OCI-LY7 (cell line): ENCODE measurements around the gene ZBTB39. TPM values are rescaled to one million over a fixed set of nuclear protein-coding genes. Genes with fewer than 3 reads are reported as not detected.

Experiments
- BruUV-seq: library from RNA; stranded (reverse); fragments of 400-500 nt; replicated peaks from 2 replicates; lab custom pipeline; 2021; lab: Mats Ljungman, UMichigan
- CTCF ChIA-PET: fragments of 300-600 bp; sonication (Branson Sonifier 250); formaldehyde crosslinking; loops from one replicate; lab custom pipeline; 2022; ENCODE audit warnings: antibody characterized with exemption; ENCODE audit not compliant: unreplicated experiment; lab: Charles Lee
- POLR2A ChIA-PET: fragments of 300-600 bp; sonication (Branson Sonifier 250); formaldehyde crosslinking; loops from one replicate; lab custom pipeline; 2022; ENCODE audit warnings: antibody characterized with exemption; lab: Charles Lee
- DNase-seq: peaks from one replicate; pipeline ENCODE4 v3.0.0-alpha.2; 2015; ENCODE audit warnings: low spot score
- H2AFZ ChIP-seq: fragments of 200-600 bp; sonication (generic), shearing (Covaris generic); 2 replicates; pipeline ENCODE4 v1.6.1; 2014; ENCODE audit warnings: mild to moderate bottlenecking, antibody characterized with exemption, low read length, moderate library complexity
- H3K27ac ChIP-seq: fragments of 200-600 bp; sonication (generic); 2 replicates; pipeline ENCODE4 v1.5.1; 2014; ENCODE audit warnings: mixed run types, low read depth, mild to moderate bottlenecking, moderate library complexity, low read length, inconsistent platforms; ENCODE audit not compliant: poor library complexity, severe bottlenecking
- H3K36me3 ChIP-seq: fragments of 200-600 bp; sonication (generic); 2 replicates; pipeline ENCODE4 v1.6.1; 2014; ENCODE audit warnings: mild to moderate bottlenecking, antibody characterized with exemption, low read length, moderate library complexity, mixed read lengths; ENCODE audit not compliant: insufficient read depth
- H3K4me1 ChIP-seq: fragments of 200-600 bp; sonication (generic); 2 replicates; pipeline ENCODE4 v1.5.1; 2014; ENCODE audit warnings: mild to moderate bottlenecking, low read length; ENCODE audit not compliant: insufficient read depth, poor library complexity, severe bottlenecking
- H3K4me2 ChIP-seq: fragments of 200-600 bp; sonication (generic); 2 replicates; pipeline ENCODE4 v1.6.1; 2014; ENCODE audit warnings: mild to moderate bottlenecking, low read length
- H3K4me3 ChIP-seq: fragments of 200-600 bp; sonication (generic); 2 replicates; pipeline ENCODE4 v1.5.1; 2014; ENCODE audit warnings: mild to moderate bottlenecking, low read depth, low read length; ENCODE audit not compliant: poor library complexity, severe bottlenecking
- H3K79me2 ChIP-seq: fragments of 200-600 bp; sonication (generic); 2 replicates; pipeline ENCODE4 v1.6.1; 2016; ENCODE audit warnings: low read depth, mild to moderate bottlenecking, low read length, moderate library complexity, mixed read lengths; ENCODE audit not compliant: insufficient read depth
- H3K9me2 ChIP-seq: fragments of 200-600 bp; sonication (generic); 2 replicates; pipeline ENCODE4 v1.6.1; 2016; ENCODE audit warnings: mild to moderate bottlenecking, low read length, mixed read lengths; ENCODE audit not compliant: insufficient read depth
- H3K9me3 ChIP-seq: fragments of 200-600 bp; sonication (generic); 2 replicates; pipeline ENCODE4 v1.6.1; 2014; ENCODE audit warnings: mild to moderate bottlenecking, mixed run types, low read length, mixed read lengths
- H4K20me1 ChIP-seq: fragments of 200-600 bp; sonication (generic); 2 replicates; pipeline ENCODE4 v1.6.1; 2014; ENCODE audit warnings: mild to moderate bottlenecking, antibody characterized with exemption, low read length, moderate library complexity, mixed read lengths; ENCODE audit not compliant: insufficient read depth
- EZH2phosphoT487 ChIP-seq: fragments of 200-600 bp; sonication (generic); IDR thresholded peaks from 2 replicates; pipeline ENCODE4 v1.6.1; 2018; ENCODE audit warnings: low read depth, borderline replicate concordance, mild to moderate bottlenecking, mixed run types, antibody characterized with exemption, low read length, moderate library complexity, mixed read lengths
- intact Hi-C: fragments of 100-400 bp; cut with micrococcal nuclease; formaldehyde crosslinking; loops from one replicate; pipeline ENCODE4 v1.10.0; 2022; ENCODE audit not compliant: unreplicated experiment
- total RNA-seq, 2 experiments: library from RNA; depleted of rRNA in 1 of 2; stranded (reverse); fragments of >200 nt in 1 of 2; shearing (Covaris generic) in 1 of 2; gene quantifications; 2 replicates each; pipeline ENCODE4 v1.2.3, GENCODE V29; 2014 to 2022
- TF ChIP-seq, protein P1 (sequence below): fragments of 200-600 bp; sonication (generic); conservative IDR thresholded peaks from 2 replicates; pipeline ENCODE4 v1.5.1; 2014; ENCODE audit warnings: mild to moderate bottlenecking, antibody characterized with exemption, low read length, moderate library complexity, mixed read lengths

Gene ZBTB39
- total RNA-seq, 2 experiments from 2014 or later = 10.0 to 10.9 TPM

DNA sequence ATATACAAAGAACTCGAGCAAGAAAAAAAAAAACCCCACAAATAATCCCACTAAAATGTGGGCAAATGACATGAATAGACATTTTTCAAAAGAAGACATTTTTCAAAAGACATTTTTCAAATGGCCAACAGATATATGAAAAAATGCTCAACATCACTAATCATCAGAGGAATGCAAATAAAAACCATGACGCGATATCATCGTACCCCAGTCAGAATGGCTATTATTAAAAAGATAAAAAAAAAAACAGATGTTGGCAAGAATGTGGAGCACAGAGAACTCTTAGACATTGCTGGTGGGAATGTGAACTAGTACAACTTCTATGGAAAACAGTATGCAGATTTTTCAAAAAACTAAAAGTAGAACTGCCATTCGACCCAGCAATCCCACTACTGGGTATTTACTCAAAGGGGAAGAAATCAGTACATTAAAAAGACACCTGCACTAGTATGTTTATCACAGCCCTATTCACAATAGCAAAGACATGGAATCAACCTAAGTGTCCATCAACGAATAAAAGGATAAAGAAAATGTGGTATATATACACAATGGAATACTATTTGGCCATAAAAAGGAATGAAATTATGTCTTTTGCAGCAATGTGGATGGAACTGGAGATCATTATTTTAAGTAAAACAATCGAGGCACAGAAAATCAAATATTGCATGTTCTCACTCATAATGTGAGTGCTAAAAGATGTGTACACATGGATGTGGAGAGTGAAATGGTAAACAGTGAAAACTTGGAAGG, 16.3 kb downstream of the ZBTB39 start:
- no TSS peak for BruUV-seq
- POLR2A ChIA-PET = no interaction called here

DNA sequence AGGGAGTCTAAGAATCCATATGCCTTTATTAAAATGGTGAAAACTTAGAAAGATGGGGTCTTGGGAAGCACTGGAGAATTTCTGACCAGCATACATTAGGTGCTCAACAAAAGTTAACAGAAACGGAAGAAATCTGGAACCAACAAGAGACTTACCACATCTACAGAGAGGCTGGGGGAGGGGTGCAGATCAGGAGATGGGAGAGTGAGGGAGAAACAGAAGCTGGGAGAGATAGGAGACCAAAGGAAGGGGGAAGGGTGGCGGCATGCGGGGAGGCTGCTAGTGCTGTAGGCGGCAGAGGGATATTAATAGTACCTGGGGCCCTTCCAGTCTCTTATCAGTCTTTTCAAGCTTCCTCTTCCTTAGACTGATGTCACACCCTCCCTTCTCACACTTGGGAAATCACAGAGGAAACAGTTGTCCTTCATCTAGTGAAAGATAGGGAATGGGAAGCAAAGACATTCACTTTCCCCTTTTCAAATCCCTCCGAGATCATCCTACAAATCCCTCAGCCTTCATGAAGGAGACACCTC, 18.1 kb downstream of the ZBTB39 start:
- no peak overlapping the region for H3K4me2 ChIP-seq
- H3K36me3 ChIP-seq = no peaks in the 10 kb centered on the region
- H3K9me2 ChIP-seq = no peaks in the 10 kb centered on the region
- intact Hi-C loops = no loop called here
- POLR2A ChIA-PET = interaction anchor here (0.5 to 1.5 kb wide), 3 partner anchors 13 to 208 kb away, joined by 3 to 4 read pairs (median 3); partner anchors contain the start of gene STAT6
- H3K27ac ChIP-seq = no peak overlapping the region
- no TSS peak for BruUV-seq
- H3K4me1 ChIP-seq = peaks cover 9% of the 10 kb centered on the region
- H3K9me3 ChIP-seq = no peaks in the 10 kb centered on the region
- no peak for DNase-seq
- CTCF ChIA-PET = no interaction called here
- H3K79me2 ChIP-seq = no peaks in the 10 kb centered on the region
- no peak for TF ChIP-seq EZH2phosphoT487
- TF ChIP-seq, protein P1, sequence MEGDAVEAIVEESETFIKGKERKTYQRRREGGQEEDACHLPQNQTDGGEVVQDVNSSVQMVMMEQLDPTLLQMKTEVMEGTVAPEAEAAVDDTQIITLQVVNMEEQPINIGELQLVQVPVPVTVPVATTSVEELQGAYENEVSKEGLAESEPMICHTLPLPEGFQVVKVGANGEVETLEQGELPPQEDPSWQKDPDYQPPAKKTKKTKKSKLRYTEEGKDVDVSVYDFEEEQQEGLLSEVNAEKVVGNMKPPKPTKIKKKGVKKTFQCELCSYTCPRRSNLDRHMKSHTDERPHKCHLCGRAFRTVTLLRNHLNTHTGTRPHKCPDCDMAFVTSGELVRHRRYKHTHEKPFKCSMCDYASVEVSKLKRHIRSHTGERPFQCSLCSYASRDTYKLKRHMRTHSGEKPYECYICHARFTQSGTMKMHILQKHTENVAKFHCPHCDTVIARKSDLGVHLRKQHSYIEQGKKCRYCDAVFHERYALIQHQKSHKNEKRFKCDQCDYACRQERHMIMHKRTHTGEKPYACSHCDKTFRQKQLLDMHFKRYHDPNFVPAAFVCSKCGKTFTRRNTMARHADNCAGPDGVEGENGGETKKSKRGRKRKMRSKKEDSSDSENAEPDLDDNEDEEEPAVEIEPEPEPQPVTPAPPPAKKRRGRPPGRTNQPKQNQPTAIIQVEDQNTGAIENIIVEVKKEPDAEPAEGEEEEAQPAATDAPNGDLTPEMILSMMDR = no peak
- no peak overlapping the region for H2AFZ ChIP-seq
- no peak overlapping the region for H3K4me3 ChIP-seq
- no peaks in the 10 kb centered on the region for H4K20me1 ChIP-seq

More for the DNA sequence above, 16.3 kb downstream of the ZBTB39 start:
- Histone ChIP-seq H4K20me1 (no peaks in the 10 kb centered on the region), H3K9me3 (no peaks in the 10 kb centered on the region), H3K4me3 (no peak overlapping the region), H3K36me3 (no peaks in the 10 kb centered on the region), H3K9me2 (no peaks in the 10 kb centered on the region), H3K4me1 (peaks cover 9% of the 10 kb centered on the region), H3K4me2 (no peak overlapping the region), H3K79me2 (no peaks in the 10 kb centered on the region), H2AFZ (no peak overlapping the region), H3K27ac (no peak overlapping the region)
- CTCF ChIA-PET = no interaction called here
- TF ChIP-seq, protein P1 = no peak
- TF ChIP-seq EZH2phosphoT487 = no peak
- intact Hi-C loops = no loop called here
- DNase-seq = no peak
